ENCODE data around the gene RBM11.

RBM11 gene

DNA sequence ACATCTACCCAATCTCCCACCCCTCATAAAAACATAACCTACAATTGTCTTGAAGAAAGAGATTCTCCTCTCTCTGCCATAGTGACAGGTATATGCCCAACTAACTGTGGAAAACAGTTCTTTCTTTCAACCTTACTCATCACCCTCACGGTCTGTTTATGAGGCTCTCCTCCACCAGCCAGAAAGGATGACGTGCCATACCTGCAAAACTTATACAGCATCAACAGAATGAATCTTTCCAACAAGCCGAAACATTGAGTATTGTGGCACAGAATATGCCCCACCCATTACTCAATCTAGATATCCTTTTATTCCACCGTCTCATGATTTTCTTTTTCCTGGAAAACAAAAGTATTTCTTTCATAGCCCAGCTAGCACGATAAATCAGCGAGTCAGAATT lies 55.7 kb downstream of the RBM11 start:
- no peak for DNase-seq

DNA sequence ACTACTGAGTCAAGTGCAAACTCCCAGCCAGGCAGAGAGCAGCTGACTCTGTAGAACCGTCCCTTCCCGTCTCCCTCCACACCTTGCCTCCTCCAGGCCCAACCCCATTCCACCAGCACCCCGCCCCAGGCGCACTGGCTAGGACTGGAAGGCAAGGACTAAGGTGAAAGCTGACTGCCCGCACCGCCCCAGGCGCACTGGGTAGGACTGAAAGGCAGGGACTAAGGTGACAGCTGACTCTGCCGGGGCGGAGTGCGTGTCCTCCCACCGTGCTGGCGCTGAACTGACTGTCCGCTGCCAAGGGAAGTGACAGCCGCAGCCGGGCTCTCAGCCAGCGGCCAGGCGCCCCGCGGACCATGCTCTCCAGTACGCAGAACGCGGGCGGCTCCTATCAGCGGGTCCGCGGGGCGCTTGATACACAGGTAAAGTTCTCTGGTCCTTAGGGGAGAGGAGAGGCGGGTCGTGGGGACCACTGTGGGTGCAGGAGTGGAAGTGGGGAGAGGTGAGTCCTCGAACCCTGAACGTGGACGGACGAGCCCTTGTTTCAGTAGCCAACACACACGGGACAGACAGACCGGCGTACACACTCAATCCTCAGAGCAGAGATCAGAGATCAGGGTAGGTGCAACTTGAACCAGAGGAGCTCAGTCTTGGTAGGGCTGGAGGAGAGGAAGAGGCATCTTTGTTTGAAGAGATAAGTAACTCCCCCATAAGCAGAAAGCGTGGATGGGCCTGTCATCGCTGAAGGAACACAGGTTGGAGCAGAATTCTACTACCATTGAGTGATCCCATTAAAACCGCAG lies 58.0 kb downstream of the RBM11 start:
- no peak for DNase-seq

DNA sequence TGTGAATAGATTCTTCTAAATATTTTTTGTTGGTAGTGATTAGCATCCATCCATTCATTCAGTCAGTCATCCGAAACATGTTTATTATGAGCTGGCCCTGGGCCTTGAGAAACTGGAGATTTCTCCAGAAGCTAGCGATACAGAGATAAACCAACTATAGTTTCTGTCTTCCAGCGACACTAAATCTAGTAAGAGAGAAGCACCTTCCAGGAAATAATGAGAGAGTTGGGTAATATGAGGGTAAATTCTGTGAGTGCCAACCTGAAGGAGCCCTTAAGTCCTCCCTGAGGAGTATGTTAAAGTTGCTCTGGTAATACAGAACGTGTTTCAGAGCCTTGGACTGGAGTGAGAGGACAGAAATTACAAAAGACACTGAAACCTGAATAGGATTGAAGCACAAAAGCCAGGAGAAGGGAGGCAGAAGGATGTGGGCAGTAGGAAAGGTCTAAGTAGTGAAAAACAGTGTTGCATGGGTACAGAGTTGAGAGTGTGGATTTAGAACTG lies 59.8 kb downstream of the RBM11 start:
- no peak for DNase-seq

All from activated naive CD4-positive, alpha-beta T cell treated with anti-CD3 and anti-CD28 coated beads, Interleukin-2, amount 50 U/mL, for 16 hours (primary cell).